ENCODE results near the gene ASXL1. TPM values are rescaled to one million over a fixed set of nuclear protein-coding genes. Genes with fewer than 3 reads are reported as not detected.

ASXL1 gene
- total and polyA plus RNA-seq, 9 of the 15 experiments (the other 6 are each of a cell fraction or from before 2014, with no cell fraction given), result 6.5 to 65.3 (median 32.3) TPM

GRCh38 chr20:32415494-32415893 is 57.4 kb downstream of the ASXL1 start:
- H3K4me3 ChIP-seq, result no peak overlapping the region
- WGBS (ENCODE audit: insufficient coverage, low coverage, missing lambda C conversion rate), result 33% methylated on average over 2 of the region's 2 CpGs
- intact Hi-C loops (cut with micrococcal nuclease), result no loop called here
- BruUV-seq (replicated peaks), result no TSS peak
- no peak; the same call in 1 of the 3 replicates for ATAC-seq
- H3K4me2 ChIP-seq (ENCODE audit: insufficient read depth, low read length), result no peak overlapping the region
- in situ Hi-C loops (cut with MboI), result no loop called here
- peaks cover 8% of the 10 kb centered on the region; the same call in 2 of the 3 replicates for H3K36me3 ChIP-seq (ENCODE audit: control insufficient read depth, insufficient read depth, low read length)
- H3K9me3 ChIP-seq (replicated peaks; ENCODE audit: control insufficient read depth, insufficient read depth, low read depth, low read length), result no peaks in the 10 kb centered on the region
- FAIRE-seq, result peak; percentile 11
- H3K4me1 ChIP-seq (replicated peaks in 1 of 2; ENCODE audit: control insufficient read depth in 2 of 2, insufficient read depth in 2 of 2, low read length in 2 of 2), result no peaks in the 10 kb centered on the region; a peak in 1 of 5 replicates
- H3K9me1 ChIP-seq (ENCODE audit: control insufficient read depth, insufficient read depth, low read length), result no peaks in the 10 kb centered on the region
- no peak overlapping the region for H2AFZ ChIP-seq (ENCODE audit: low read depth, low read length)
- H4K20me1 ChIP-seq (replicated peaks; ENCODE audit: control insufficient read depth, insufficient read depth, low read length), result 0 out of 2 replicates have a peak, but pooled peaks cover 4% of the 10 kb centered on the region
- peaks cover 52% of the 10 kb centered on the region for H3K79me2 ChIP-seq (ENCODE audit: control insufficient read depth, insufficient read depth, low read length)
- no peaks in the 10 kb centered on the region for H3K27me3 ChIP-seq (ENCODE audit: control insufficient read depth in 2 of 2, insufficient read depth in 2 of 2, low read length in 2 of 2)
- POLR2A ChIA-PET, result no interaction called here
- CTCF ChIA-PET (ENCODE audit: low intra/inter-chr PET ratio), result no interaction called here
- TF ChIP-seq ZNF316 (IDR thresholded peaks at IDR 0.05), result peak; percentile 90
- no peak for TF ChIP-seq TRIM28 (IDR thresholded peaks at IDR 0.05)
- peak; percentile 10; the same call in 1 of the 2 replicates for TF ChIP-seq EP400 (IDR thresholded peaks at IDR 0.05)
- TF ChIP-seq MAFG (tag; conservative IDR thresholded peaks at IDR 0.05), result peak; percentile 42
- no peak for TF ChIP-seq KDM4B (IDR thresholded peaks at IDR 0.05; ENCODE audit: borderline replicate concordance in 2 of 2, low read depth in 1 of 2)
- no peak for TF ChIP-seq ZNF699 (CRISPR knock-in tag; IDR thresholded peaks at IDR 0.05; ENCODE audit: insufficient replicate concordance)
- peak; percentile 38; the same call in 1 of the 2 replicates for TF ChIP-seq MAFF (IDR thresholded peaks at IDR 0.05; ENCODE audit: low read length)
- TF ChIP-seq NFE2 (IDR thresholded peaks at IDR 0.05; ENCODE audit: low read depth), result 0 out of 2 replicates have a peak, but pooled peaks have one; percentile 24
- TF ChIP-seq RFX1 (IDR thresholded peaks at IDR 0.05), result no peak
- peak; percentile 42; the same call in 1 of the 2 replicates for TF ChIP-seq MAFK (IDR thresholded peaks at IDR 0.05; ENCODE audit: low read length)
- TF ChIP-seq GTF3C2 (IDR thresholded peaks at IDR 0.05; ENCODE audit: borderline replicate concordance, extremely low read depth, insufficient read length), result no peak
- TF ChIP-seq MXI1 (IDR thresholded peaks at IDR 0.05; ENCODE audit: low read depth, low read length), result no peak
- peak; percentile 85 for TF ChIP-seq C11orf30 (IDR thresholded peaks at IDR 0.05; ENCODE audit: low read depth)
- no peak for TF ChIP-seq HDAC8 (tag; IDR thresholded peaks at IDR 0.05)
- TF ChIP-seq MIER1 (IDR thresholded peaks at IDR 0.05; ENCODE audit: low read depth), result no peak
- TF ChIP-seq RREB1 (CRISPR knock-in tag; IDR thresholded peaks at IDR 0.05), result no peak
- TF ChIP-seq BACH1 (tag; IDR thresholded peaks at IDR 0.05), result no peak
- DNase-seq (ENCODE audit: extremely low read depth in 1 of 4, low spot score in 3 of 4), result no peak
- H3K9ac ChIP-seq (ENCODE audit: insufficient read depth in 1 of 2, low read depth in 2 of 2, low read length in 2 of 2), result no peak overlapping the region; a peak in 1 of 4 replicates
- H3K27ac ChIP-seq (ENCODE audit: extremely low read depth, low read depth, low read length), result no peak overlapping the region
